ENCODE measurements around the gene GID4. TPM values are rescaled to one million over a fixed set of nuclear protein-coding genes. Genes with fewer than 3 reads are reported as not detected.

The GID4 gene
- total and polyA plus RNA-seq, 2 of the 13 experiments (the other 11 are each of a cell fraction or from before 2014, with no cell fraction given): 4.3 to 6.1 TPM

DNA sequence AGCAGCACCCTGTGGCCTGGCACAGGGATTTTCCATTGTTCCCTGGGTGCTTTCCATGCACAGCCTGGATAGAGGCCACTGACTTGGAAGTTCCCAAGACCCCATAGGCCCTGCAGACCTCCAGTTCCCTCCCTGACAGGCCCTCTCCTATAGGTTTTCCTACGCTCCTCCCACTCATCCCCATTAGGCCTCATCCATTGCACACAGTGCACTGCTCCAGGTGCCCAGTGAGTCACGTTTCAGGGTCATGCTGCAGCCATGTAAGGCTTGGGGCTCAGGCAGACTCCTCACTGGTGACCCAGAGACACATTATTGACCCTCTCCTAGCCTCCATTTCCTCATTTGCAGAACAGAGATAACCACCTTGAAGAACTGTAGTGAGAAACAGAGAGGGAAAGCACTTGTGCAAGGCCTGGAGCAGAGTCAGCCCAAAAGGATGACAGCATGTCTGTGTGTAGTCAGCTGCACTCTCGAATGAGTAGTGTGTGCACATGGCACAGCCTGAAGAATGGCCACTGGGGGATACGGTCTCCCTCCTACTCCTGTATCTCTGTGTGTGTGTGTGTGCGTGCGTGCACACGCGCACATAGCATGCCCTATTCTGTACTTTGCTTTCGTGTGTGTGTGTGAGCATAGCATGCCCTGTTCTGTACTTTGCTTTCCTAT, 39.7 kb upstream of the GID4 start (continued):
- TF ChIP-seq TRIM24 (CRISPR knock-in tag; IDR thresholded peaks at IDR 0.05) (0 out of 2 replicates have a peak, but pooled peaks have one; percentile 33), TBX2 (CRISPR knock-in tag; IDR thresholded peaks at IDR 0.05; ENCODE audit: borderline replicate concordance) (0 out of 2 replicates have a peak, but pooled peaks have one; percentile 25), ZMYM3 (CRISPR knock-in tag; IDR thresholded peaks at IDR 0.05) (0 out of 2 replicates have a peak, but pooled peaks have one; percentile 18), MED13 (CRISPR knock-in tag; IDR thresholded peaks at IDR 0.05) (no peak), SUZ12 (IDR thresholded peaks at IDR 0.05; ENCODE audit: low read depth, low read length) (no peak)
- TF ChIP-seq, protein P1, sequence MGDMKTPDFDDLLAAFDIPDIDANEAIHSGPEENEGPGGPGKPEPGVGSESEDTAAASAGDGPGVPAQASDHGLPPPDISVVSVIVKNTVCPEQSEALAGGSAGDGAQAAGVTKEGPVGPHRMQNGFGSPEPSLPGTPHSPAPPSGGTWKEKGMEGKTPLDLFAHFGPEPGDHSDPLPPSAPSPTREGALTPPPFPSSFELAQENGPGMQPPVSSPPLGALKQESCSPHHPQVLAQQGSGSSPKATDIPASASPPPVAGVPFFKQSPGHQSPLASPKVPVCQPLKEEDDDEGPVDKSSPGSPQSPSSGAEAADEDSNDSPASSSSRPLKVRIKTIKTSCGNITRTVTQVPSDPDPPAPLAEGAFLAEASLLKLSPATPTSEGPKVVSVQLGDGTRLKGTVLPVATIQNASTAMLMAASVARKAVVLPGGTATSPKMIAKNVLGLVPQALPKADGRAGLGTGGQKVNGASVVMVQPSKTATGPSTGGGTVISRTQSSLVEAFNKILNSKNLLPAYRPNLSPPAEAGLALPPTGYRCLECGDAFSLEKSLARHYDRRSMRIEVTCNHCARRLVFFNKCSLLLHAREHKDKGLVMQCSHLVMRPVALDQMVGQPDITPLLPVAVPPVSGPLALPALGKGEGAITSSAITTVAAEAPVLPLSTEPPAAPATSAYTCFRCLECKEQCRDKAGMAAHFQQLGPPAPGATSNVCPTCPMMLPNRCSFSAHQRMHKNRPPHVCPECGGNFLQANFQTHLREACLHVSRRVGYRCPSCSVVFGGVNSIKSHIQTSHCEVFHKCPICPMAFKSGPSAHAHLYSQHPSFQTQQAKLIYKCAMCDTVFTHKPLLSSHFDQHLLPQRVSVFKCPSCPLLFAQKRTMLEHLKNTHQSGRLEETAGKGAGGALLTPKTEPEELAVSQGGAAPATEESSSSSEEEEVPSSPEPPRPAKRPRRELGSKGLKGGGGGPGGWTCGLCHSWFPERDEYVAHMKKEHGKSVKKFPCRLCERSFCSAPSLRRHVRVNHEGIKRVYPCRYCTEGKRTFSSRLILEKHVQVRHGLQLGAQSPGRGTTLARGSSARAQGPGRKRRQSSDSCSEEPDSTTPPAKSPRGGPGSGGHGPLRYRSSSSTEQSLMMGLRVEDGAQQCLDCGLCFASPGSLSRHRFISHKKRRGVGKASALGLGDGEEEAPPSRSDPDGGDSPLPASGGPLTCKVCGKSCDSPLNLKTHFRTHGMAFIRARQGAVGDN (CRISPR knock-in tag; IDR thresholded peaks at IDR 0.05): 0 out of 2 replicates have a peak, but pooled peaks have one; percentile 16

DNA sequence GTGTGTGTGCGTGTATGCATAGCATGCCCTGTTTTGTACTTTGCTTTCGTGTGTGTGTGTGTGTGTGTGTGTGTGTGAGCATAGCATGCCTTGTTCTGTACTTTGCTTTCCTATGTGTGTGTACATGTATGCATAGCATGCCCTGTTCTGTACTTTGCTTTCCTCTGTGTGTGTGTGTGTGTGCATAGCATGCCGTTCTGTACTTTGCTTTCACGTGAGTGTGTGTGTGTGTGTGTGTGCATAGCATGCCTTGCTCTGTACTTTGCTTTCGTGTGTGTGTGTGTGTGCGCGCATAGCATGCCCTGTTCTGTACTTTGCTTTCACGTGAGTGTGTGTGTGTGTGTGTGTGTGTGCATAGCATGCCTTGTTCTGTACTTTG, 39.2 kb upstream of the GID4 start:
- ATAC-seq (no peak), DNase-seq (ENCODE audit: low spot score) (peak; percentile 51), FAIRE-seq (no peak)
- Histone ChIP-seq H3K27ac (ENCODE audit: extremely low read length, insufficient read depth, low read length) (no peak overlapping the region), H3K4me3 (replicated peaks in 1 of 3; ENCODE audit: insufficient read depth in 1 of 3, low read depth in 2 of 3, low read length in 3 of 3) (no peak overlapping the region), H3K79me2 (ENCODE audit: insufficient read depth, low read length) (no peaks in the 10 kb centered on the region), H3K9me3 (ENCODE audit: low read length) (no peaks in the 10 kb centered on the region), H3K27me3 (ENCODE audit: control insufficient read depth in 1 of 2, insufficient read depth in 2 of 2, low read length in 2 of 2) (0 out of 5 replicates have a peak, but pooled peaks cover 0 to 10% of the 10 kb centered on the region in 2 experiments), H3K4me2 (ENCODE audit: low read depth, low read length) (peak overlapping the region; percentile 36), H2AFZ (ENCODE audit: low read length) (no peak overlapping the region), H3K9ac (ENCODE audit: insufficient read depth, low read depth, low read length) (no peak overlapping the region), H3K4me1 (ENCODE audit: insufficient read depth, low read length) (peaks cover 29% of the 10 kb centered on the region), H3K36me3 (replicated peaks in 1 of 2; ENCODE audit: control insufficient read depth in 1 of 2, insufficient read depth in 2 of 2, low read length in 2 of 2) (no peaks in the 10 kb centered on the region), H4K20me1 (ENCODE audit: insufficient read depth, low read length) (no peaks in the 10 kb centered on the region)
- intact Hi-C loops (cut with micrococcal nuclease; ENCODE audit: unreplicated experiment) (no loop called here), in situ Hi-C loops (cut with HindIII; ENCODE audit: extremely low pct_ligation_motif_present, low pct_unique_long_range_greater_than_20kb) (loop anchor here (25.0 kb wide), 1 partner anchor 112 kb away; the partner anchor contains the start of gene MYO15A)
- POLR2A ChIA-PET: no interaction called here
- CTCF ChIA-PET (ENCODE audit: low intra/inter-chr PET ratio, low total read pairs): no interaction called here
- 18% methylated on average over 8 of the region's 8 CpGs for WGBS (ENCODE audit: low lambda C conversion rate)
- no TSS peak for BruUV-seq (replicated peaks)
- TF ChIP-seq BHLHE40 (IDR thresholded peaks at IDR 0.05; ENCODE audit: low read length): peak; percentile 85
- no peak for TF ChIP-seq ZBTB20 (CRISPR knock-in tag; IDR thresholded peaks at IDR 0.05; ENCODE audit: borderline replicate concordance, low read depth)
- TF ChIP-seq, protein P2, sequence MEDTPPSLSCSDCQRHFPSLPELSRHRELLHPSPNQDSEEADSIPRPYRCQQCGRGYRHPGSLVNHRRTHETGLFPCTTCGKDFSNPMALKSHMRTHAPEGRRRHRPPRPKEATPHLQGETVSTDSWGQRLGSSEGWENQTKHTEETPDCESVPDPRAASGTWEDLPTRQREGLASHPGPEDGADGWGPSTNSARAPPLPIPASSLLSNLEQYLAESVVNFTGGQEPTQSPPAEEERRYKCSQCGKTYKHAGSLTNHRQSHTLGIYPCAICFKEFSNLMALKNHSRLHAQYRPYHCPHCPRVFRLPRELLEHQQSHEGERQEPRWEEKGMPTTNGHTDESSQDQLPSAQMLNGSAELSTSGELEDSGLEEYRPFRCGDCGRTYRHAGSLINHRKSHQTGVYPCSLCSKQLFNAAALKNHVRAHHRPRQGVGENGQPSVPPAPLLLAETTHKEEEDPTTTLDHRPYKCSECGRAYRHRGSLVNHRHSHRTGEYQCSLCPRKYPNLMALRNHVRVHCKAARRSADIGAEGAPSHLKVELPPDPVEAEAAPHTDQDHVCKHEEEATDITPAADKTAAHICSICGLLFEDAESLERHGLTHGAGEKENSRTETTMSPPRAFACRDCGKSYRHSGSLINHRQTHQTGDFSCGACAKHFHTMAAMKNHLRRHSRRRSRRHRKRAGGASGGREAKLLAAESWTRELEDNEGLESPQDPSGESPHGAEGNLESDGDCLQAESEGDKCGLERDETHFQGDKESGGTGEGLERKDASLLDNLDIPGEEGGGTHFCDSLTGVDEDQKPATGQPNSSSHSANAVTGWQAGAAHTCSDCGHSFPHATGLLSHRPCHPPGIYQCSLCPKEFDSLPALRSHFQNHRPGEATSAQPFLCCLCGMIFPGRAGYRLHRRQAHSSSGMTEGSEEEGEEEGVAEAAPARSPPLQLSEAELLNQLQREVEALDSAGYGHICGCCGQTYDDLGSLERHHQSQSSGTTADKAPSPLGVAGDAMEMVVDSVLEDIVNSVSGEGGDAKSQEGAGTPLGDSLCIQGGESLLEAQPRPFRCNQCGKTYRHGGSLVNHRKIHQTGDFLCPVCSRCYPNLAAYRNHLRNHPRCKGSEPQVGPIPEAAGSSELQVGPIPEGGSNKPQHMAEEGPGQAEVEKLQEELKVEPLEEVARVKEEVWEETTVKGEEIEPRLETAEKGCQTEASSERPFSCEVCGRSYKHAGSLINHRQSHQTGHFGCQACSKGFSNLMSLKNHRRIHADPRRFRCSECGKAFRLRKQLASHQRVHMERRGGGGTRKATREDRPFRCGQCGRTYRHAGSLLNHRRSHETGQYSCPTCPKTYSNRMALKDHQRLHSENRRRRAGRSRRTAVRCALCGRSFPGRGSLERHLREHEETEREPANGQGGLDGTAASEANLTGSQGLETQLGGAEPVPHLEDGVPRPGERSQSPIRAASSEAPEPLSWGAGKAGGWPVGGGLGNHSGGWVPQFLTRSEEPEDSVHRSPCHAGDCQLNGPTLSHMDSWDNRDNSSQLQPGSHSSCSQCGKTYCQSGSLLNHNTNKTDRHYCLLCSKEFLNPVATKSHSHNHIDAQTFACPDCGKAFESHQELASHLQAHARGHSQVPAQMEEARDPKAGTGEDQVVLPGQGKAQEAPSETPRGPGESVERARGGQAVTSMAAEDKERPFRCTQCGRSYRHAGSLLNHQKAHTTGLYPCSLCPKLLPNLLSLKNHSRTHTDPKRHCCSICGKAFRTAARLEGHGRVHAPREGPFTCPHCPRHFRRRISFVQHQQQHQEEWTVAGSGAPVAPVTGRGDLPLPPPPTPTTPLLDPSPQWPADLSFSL (CRISPR knock-in tag; IDR thresholded peaks at IDR 0.05): peak; percentile 72; the same call in 1 of the 2 replicates
- 0 out of 2 replicates have a peak, but pooled peaks have one; percentile 9 for TF ChIP-seq TRIM24 (CRISPR knock-in tag; IDR thresholded peaks at IDR 0.05)

All from HepG2 (cell line).